HG02571 (cell line): ENCODE results near the gene DCAF16.

Experiments
- ATAC-seq: cut with Tn5 transposase; IDR thresholded peaks from one replicate; pipeline ENCODE4 v1.9.1; 2021; ENCODE audit warnings: mild to moderate bottlenecking, moderate library complexity; ENCODE audit not compliant: unreplicated experiment

The DCAF16 gene

GRCh38 chr4:17785858-17786257 lies 24.7 kb downstream of the DCAF16 start:
- no peak for ATAC-seq

- no peak for ATAC-seq
Observed at GRCh38 chr4:17781300-17782287, 29.0 kb downstream of the DCAF16 start, which contains the start of gene FAM184B. Gene FAM184B, minus strand, starts transcription at chr4:17781621. Its CDS starts 322 bp downstream, at chr4:17781299.

GRCh38 chr4:17780501-17781299 lies 29.9 kb downstream of the DCAF16 start:
- ATAC-seq: no peak

GRCh38 chr4:17778431-17778830 lies 32.1 kb downstream of the DCAF16 start:
- no peak for ATAC-seq

- ATAC-seq: no peak
Observed at GRCh38 chr4:17773135-17773698, 37.3 kb downstream of the DCAF16 start.

GRCh38 chr4:17771284-17771908 lies 39.2 kb downstream of the DCAF16 start:
- no peak for ATAC-seq

- ATAC-seq: no peak
Observed at GRCh38 chr4:17770845-17771244, 39.7 kb downstream of the DCAF16 start.

GRCh38 chr4:17769406-17770174 lies 41.0 kb downstream of the DCAF16 start:
- no peak for ATAC-seq

- ATAC-seq: no peak
Observed at GRCh38 chr4:17766826-17767458, 43.6 kb downstream of the DCAF16 start.

GRCh38 chr4:17765514-17766286 lies 44.9 kb downstream of the DCAF16 start:
- ATAC-seq: no peak

- ATAC-seq: no peak
Observed at GRCh38 chr4:17763931-17764330, 46.6 kb downstream of the DCAF16 start.

GRCh38 chr4:17763416-17763815 lies 47.1 kb downstream of the DCAF16 start:
- no peak for ATAC-seq

- no peak for ATAC-seq
Observed at GRCh38 chr4:17762726-17763125, 47.8 kb downstream of the DCAF16 start.

- ATAC-seq: no peak
Observed at GRCh38 chr4:17761062-17761461, 49.5 kb downstream of the DCAF16 start.

- ATAC-seq: no peak
Observed at GRCh38 chr4:17760626-17761025, 49.9 kb downstream of the DCAF16 start.

GRCh38 chr4:17758485-17758884 lies 52.1 kb downstream of the DCAF16 start:
- ATAC-seq: no peak

GRCh38 chr4:17757621-17758020 lies 52.9 kb downstream of the DCAF16 start:
- ATAC-seq: no peak

- ATAC-seq: no peak
Observed at GRCh38 chr4:17753646-17754045, 56.9 kb downstream of the DCAF16 start.
